CD4-positive, alpha-beta T cell treated with Interleukin-15 for 4 hours (primary cell): ENCODE results near the gene APOBEC2.

ENCODE experiments used
- DNase-seq: peaks from one replicate; pipeline ENCODE4 v3.0.0-alpha.2; 2020; ENCODE audit warnings: low spot score

Gene APOBEC2

DNA sequence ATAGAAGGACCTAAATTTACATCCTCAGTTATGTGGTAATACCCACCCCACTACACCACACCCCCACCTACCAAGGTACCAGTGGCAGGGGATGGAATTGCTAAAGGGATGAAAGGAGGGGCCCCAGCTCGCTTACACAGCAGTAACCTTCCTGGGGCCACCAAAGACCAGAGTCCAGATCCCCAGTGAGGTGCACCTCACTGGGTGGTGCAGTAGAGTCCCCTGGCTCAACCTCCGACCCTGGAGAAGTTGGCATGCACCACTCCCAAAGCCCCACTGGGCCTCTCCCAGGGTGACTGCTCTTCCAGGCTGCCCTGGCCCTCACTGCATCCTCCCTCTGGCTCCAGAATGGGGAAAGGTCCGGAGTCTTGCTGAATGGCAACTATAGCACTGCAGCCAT, 14.8 kb upstream of the APOBEC2 start:
- DNase-seq: no peak

DNA sequence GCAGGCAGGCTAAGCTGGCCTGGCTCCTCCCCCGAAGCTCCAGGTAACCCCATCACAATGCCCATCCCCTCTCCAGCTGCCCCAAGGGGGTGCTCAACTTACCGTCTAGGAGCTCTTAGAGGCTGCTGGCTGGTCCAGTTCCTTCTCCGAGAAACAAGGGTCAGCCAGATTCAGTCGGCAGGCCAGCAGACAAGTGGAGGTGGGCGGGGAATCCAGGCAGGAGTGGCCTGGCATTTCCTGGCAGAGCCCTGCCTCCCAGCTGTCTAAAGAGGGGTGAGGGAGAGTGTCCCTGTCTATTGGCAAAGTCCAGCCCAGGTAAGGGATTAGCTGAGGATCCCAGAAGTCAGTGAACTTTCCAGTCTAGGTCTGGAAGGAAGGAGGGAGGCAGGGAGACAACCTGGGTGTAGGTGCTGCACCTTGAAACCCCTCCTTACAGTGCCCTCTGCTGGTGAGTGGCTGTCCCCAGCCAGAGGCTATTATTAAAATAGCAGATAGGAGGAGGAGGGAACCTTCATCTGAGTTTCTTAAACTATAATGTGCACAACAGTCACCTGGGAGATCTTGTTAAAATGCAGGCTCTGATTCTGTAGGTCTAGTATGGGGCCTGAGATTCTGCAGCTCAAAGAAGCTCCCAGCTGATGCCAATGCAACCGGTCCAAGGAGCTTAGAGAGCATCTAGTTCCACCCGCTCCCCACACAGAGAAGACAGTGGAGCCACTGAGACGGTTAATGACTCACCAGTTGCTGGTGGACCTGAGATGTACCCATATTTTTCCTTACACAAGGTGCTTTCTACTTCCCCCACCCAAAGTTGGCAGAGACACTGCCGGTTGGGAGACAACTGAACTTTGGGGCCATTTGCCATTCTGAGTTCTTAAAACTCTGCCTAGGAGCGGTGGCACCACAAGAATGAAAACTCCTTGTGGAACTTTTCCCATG, 13.7 kb upstream of the APOBEC2 start, which contains the start of gene UNC5CL:
UNC5CL (minus strand) TSS at position 162 of the 939 bp plus-strand sequence. CDS start 4,147 bp downstream, outside the sequence.
- DNase-seq: peak; percentile 52

DNA sequence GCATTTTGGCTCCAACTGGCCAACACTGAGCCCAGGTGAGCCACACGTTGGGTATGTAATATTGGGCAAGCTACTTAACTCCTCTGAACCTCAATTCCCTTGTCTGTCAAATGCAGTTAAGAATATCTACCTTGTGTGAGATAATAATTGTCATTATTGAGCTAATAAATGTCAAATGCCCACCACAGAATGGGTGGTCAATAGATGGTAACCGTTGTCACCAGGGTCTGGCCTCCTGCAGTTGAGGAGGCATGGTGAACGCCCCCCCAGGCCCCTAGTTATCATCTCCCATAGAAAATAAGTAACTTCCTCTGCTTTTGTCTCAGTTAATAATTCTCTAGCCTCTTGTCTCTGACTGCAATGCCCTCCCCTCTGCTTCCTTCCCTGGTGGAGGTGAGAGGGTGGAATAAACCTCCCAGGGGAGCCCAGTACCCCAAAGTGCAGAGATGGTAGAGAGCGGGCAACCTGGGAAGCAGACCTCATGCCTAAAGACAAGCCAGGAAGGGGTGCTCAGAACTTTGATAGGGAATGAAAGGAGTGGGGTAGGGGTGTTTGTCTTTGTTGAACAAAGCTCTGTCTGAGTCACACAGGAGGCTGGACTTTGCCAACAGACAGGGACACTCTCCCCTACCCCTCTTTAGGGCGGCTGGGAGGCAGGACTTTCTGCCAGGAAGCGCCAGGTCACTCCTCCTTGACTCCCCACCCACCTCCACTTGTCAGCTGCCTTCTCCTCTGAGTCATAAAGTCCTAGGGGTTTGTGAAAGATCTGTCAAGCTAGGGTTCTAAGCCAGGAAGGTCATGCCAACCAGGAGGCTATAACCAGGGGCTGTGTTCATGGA, 12.7 kb upstream of the APOBEC2 start:
- no peak for DNase-seq

DNA sequence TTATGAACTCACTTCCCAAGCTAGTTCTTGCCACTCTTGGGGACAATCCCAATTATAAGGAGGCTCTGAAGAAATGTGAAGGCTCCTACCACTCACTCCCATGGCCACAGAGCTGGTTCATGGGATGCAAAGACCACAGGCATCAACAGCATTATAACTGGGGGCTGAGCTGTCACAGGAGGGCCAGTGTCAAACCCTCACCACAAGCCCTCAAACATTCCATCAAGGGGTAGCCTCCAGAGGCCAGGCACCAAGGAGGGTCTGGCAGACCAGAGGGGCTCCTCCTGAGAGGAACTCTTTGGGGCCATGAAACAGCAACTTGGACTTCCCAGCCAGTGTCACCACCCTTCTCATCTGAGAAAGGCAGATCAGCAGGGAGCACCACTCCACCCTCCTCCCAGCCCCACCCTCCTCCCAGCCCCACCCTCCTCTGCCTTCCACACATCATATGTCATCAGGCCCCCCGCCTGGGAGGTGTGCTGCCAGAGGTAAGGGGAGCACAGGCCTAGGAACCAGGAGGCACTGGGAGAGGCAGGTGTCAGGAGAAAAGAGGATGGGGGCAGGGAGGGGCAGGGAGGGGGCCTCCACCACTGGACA, 12.0 kb upstream of the APOBEC2 start:
- DNase-seq: no peak

DNA sequence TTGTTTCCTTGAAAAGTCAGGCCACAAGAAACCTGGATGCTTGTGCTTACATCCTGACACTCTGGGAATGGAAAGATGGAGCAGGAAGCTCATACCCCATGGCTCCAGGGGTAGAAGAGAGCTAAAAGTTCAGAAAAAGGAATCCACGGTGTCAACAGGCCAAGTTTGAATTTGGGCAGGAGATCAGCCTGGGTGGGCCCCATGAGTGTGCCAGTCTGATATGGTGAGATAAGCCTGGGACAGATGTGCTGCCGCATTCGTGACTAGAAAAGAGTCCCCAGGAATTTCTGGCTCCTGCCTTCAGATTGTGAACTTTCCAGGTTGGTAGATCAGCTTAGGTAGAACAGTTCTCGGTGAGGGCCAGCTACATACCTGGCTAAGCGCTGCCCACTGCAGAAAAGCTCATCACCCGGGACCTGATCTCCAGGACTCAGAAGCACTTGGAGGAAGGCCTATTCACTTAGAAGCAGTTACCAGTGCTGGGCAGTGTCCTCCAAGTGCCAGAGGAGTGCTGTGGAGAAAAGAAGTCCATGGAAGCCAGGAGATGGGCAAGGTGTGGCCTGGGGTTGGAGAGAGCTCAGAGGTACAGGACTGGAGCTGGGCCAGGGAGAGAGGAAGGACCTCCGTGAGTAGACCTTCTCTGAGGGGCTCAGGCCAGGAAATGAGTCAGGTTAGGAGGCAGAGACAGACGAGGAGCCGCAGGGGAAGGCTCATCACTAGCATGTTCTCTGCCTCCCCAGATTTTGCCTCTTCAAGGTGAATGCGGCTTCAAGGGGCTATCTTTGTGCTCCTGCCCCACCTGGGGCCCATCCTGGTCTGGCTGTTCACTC, 10.6 kb upstream of the APOBEC2 start, which contains the start of gene TSPO2:
TSPO2 (plus strand) TSS at position 242 of the 830 bp plus-strand sequence; CDS start at position 761, 519 bp downstream.
- DNase-seq: no peak

DNA sequence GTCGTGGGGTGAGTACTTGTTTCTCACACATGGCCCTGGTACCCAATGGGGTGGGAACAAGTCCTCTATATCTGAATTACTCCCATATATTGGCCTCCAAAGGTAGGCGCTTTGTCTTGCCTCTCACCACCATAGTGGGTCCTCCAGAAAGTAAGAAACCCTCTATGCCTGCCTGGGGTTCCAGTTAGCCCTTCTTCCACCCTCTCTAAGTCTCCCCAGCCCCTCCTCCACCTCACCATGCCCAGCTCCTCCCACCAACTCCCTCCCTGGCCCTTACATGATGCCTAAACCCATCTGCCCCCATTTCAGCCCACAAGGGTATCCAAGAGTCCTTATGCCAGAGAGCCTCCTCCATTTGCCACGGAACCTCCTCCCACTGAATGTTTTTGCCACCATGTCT, 9.9 kb upstream of the APOBEC2 start:
- DNase-seq: no peak

DNA sequence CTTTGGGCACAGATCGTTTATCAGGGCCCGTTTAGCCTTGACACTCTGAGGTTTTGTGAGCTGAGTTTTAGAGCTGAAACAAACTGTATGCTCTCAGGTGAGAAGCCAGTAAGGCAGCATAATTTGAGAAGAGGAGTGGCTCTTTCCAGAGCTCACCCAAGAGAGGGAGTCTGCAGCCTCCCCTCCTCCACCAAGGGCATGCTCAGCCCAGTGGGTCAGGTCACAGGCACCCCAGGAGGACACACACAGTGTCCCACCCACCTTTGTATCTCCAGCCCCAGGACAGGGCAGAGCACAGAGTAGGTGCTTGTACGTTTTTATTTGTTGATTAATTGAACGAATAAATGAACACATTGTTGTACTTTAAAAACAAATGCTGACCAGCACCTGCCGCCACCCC, 7.3 kb upstream of the APOBEC2 start:
- no peak for DNase-seq

DNA sequence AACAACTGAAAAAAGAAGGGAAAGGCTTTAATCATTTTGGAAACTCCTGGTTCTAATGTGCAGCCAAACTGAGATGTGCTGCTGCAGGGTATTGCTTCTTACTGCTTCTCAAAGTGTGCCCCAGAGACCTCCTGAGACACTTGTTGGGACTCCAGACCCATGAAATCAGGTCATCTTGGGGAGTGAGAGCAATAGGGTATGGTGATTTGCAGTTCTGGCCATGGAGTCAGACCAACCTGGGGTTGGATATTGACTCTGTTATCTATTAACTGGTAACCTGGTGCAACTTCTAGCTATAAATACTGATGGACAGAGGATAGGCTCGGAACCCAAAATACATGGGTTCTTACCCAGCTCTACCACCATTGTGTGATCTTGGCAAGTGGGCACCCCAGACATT, 6.9 kb upstream of the APOBEC2 start:
- no peak for DNase-seq

DNA sequence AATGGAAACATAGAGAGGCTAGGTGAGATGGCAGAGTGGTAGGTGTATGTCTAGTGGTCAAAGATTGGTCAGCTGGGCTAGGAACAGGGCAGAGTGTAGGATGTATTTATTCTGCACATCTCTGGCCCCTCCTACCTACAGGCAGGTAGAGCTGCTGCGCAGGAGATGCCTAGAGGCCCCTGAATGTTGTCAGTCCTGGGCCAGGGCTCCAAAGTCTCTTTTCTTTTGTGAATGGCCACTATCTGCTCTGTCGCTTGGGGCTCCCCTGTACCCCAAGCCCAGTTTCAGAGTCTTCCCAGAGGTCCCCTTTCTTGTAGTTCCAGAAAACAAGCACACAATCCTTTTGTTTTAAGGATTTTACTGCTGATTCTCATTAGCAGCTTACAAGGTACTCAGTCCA, 5.7 kb upstream of the APOBEC2 start:
- DNase-seq: no peak

DNA sequence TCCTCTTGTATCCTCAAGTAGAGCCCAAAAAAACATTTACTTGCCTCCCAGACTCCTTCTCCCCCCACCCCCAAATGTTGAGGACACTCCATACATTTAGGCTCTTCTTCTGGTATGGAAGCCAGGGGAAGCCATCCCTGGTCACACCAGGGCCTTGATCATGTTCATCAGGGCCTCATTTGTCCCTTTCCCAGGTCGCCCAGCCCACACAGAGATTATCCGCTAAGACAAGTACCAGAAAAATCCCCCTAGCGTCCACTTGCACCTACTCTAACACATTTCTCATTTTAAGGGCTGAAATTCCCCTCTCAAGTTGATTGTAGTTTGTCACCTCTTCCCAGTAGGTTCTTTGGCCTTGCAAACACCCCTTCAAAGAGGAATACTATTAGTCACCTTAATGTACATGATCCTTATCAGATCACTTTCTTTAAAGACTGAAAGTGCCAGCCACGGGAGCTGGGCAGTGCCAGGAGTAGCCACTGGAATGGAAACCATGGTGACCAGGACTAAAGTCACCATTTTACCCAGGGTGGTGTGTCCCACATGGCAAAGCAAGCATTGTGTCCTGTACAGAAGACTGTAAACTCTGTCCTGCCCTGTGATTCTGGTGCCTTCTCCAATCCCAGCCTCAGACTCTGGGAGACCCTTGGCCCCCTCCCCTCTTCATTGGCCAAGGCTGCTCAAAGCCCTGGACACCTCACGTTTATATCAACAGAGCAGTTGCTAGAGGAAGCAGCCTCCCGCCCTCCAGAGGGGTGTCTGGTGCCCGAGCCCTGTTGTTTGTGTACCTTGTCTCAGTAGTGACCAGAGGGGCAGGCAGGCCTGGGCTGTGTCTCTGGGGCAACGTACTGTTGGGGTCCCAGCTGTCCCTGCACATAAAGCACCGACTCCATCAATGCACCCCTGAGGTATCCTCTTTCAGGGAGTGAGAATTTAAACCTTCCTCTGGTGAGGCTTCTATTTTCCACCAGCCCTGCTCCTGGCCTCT, 5.0 kb upstream of the APOBEC2 start:
- DNase-seq: no peak

DNA sequence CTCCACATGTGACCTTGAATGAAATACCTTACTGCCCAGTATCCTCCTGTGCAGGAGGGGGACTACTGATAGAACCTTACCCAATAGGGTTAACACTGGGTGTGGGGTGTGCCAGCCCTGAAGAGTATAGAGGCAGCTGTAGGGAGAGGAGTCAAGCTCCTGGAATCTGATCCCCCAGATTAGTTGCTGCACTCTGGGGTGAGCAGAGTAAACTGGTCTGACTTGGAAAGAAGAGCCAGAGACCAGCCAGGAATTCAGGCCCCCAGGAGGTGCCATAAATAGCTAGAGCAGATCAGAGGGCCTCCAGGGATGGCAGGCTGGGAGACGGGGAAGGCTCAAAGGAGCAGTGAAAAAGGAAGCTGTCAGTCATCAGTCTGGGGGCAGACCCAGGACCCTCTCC, 3.5 kb upstream of the APOBEC2 start:
- DNase-seq: no peak

DNA sequence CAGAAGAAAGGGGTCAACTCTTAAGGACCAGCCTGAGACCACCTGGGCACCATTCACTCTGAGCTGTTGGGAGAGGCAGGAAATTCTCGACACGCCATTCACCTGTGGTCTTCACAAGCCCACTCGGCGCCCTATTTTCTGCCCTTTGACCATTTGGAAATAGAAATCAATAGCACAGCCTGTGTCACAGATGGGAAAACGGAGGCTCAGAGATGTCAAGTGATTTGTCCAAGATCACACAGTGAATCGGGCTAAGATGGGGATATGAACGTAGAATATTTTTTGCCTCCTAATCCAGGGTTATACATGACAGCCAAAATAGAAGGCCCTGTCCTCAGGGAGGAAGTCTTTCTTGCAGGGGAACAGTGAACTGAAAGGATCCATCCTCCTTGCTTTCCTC, 3.0 kb upstream of the APOBEC2 start:
- DNase-seq: no peak

DNA sequence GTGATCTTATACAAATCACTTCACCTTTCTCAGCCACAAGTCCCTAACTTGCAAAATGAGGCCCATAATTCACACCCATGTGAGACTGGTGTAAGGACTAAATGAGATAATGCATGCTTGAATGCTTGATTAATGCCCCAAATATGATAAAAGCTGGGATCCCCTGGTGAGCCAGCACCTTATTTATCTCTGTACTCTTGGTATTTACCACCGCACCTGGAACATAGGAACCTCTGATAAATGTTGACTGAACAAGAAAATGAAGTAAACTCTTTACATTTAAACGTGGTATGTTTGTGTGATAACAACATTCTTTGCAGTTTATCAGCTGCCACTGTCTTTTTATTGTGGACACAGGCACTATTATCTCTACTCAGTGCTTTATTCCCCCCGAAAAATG, 2.5 kb upstream of the APOBEC2 start:
- DNase-seq: no peak

DNA sequence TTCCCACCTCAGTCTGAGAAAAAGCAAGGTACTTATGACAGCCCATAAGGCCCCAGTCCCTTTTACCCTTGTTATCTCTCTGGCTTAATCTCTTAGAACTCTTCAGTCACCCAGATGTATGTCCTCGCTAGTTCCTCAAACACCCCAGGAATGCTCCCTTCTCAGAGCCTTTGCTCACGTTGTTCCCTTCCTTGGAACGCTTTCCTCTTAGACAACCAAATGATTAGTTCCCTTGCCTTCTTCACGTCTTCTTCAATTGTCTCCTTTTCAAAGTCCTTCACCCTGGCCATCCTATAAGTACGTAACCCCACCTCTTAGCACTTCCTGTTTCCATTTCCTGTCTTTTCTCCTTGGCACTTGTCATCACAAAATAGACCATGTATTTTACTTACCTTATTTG, 1.1 kb upstream of the APOBEC2 start:
- no peak for DNase-seq

DNA sequence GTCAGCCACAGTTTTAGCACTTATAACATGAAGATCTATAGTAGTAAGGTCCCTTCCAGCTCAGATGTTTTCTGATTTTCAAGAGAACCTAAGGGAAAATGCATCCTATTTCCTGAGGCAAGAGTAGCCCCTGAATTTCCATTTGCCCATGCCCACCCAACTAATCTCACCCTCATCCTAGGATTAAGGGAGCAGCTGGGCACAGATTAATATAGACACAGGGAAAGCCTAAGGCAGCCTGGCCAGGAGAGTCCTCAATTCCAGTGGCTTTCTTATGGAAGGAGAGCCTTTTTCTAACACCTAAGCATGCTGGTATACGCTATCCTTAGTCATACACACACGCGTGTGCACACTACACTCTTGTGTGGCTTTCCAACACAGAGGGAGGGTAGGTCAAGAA, 1.5 kb downstream of the APOBEC2 start:
- DNase-seq: no peak

DNA sequence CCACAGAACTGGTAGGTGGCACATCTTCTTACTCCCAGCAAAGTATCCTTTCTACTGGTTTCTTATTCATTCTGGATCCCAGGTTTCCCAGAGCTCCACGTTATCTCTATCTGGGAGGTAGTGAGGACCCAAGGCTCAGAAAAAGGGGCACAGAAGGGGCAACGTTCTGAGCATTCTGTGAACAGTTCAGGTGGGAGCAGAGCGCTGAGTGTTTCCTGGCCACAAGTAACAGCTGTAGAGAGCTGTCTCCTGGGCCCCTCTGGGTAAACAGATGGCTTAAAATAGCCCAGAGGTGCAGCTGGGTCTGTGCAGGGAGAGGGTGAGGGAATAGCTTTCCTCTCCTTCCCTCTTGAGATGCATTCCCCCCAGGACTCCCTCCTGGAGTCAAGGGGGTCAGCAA, 2.1 kb downstream of the APOBEC2 start:
- no peak for DNase-seq

DNA sequence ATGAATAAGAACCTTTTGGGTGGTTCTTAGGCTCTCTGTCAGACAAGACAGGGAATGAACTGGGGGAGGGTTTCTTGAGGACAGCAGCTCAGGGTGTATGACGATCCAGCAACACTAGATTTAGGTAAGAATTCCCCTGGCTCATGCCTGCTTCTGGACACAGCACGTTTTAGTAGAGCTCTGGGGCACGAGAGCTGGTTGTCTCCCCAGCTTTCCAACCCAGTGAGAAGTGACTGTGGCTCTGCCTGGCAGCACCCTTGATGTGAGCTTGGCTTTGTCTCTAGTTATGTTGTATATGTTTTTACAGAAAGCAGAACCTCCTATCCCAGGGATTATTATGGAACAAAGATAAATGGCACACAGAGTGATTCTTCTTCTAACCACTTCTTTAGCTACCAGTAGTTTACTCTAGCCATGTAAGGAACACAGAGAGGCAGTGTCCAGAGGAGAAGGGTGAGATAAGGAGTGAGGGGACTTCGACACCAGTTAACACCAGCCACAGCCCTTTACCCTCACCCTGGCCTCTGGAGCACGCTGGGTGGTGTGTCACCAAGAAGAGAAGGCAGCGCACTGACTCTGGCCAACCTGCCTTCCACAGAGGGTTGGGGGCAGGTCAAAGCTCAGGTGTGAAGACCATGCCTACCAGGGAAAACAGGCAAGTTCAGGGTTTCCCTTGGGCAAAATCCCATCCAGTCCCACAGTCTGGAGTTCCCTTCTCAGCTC, 3.9 kb downstream of the APOBEC2 start:
- DNase-seq: no peak

DNA sequence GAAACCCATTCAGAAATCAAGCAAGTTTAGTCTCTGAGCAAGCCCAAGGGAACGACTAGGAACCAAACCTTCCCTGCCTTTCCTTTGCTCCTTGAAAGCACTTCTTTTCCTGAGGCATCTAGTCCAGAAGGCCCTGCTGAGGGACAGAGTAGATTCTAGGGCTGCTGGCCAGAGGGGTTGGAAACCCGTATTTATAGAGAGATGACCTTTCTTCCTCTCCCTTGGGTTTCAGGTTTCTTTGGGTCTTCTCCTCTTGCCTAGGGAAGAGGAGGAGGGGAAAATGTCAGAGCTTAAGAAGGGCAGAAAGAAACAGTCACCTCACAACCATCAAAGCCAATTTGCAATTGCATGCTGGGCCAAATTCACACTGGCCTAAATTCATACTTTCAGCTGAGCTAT, 5.8 kb downstream of the APOBEC2 start:
- DNase-seq: no peak

DNA sequence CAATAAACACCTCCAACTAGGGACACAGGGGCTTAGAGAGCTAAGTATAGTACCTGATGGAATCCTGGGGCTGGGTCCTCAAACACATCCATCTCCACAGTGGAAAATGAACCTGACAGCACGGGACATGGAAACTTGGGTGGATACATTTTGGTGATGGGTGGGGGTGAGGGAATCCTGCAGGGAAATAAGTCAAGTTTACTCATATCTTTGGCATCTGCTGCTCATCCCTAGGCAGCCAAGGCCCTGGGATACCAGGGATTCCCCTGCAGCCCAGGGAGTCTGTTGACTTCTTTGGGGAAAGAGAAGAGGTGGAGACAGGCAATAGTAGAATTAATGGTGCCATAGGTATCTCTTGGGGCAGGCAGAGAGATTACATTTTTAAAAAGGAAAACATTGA, 6.6 kb downstream of the APOBEC2 start:
- DNase-seq: no peak
